GM11168 (cell line): Measurements from ENCODE around the gene SDCCAG8.

Experiments used
- in situ Hi-C: fragments of 300-500 bp; cut with MboI; formaldehyde crosslinking; loops from one replicate; pipeline ENCODE4 v1.12.0; 2022; ENCODE audit warnings: low sequenced_read_pairs; ENCODE audit not compliant: unreplicated experiment

The SDCCAG8 gene

GRCh38 chr1:243440406-243440805 is 184.6 kb downstream of the SDCCAG8 start:
- in situ Hi-C loops: no loop called here

GRCh38 chr1:243441601-243442000 is 185.8 kb downstream of the SDCCAG8 start:
- in situ Hi-C loops: no loop called here

GRCh38 chr1:243443557-243443956 is 187.7 kb downstream of the SDCCAG8 start:
- in situ Hi-C loops: no loop called here

GRCh38 chr1:243447347-243447746 is 191.5 kb downstream of the SDCCAG8 start:
- in situ Hi-C loops: no loop called here

- in situ Hi-C loops: no loop called here
Measured at GRCh38 chr1:243447844-243448243, 192.0 kb downstream of the SDCCAG8 start.

- in situ Hi-C loops: no loop called here
Measured at GRCh38 chr1:243449373-243449772, 193.5 kb downstream of the SDCCAG8 start.

GRCh38 chr1:243452092-243452491 is 196.3 kb downstream of the SDCCAG8 start:
- in situ Hi-C loops: no loop called here

- in situ Hi-C loops: no loop called here
Measured at GRCh38 chr1:243454328-243454997, 198.6 kb downstream of the SDCCAG8 start.

GRCh38 chr1:243455760-243456651 is 200.2 kb downstream of the SDCCAG8 start:
- in situ Hi-C loops: no loop called here

- in situ Hi-C loops: no loop called here
Measured at GRCh38 chr1:243457363-243457982, 201.6 kb downstream of the SDCCAG8 start.

- in situ Hi-C loops: no loop called here
Measured at GRCh38 chr1:243459059-243459458, 203.2 kb downstream of the SDCCAG8 start.

- in situ Hi-C loops: no loop called here
Measured at GRCh38 chr1:243461700-243462099, 205.9 kb downstream of the SDCCAG8 start.

- in situ Hi-C loops: no loop called here
Measured at GRCh38 chr1:243462929-243463697, 207.3 kb downstream of the SDCCAG8 start.

GRCh38 chr1:243465081-243465480 is 209.2 kb downstream of the SDCCAG8 start:
- in situ Hi-C loops: no loop called here

- in situ Hi-C loops: no loop called here
Measured at GRCh38 chr1:243465738-243466137, 209.9 kb downstream of the SDCCAG8 start.

- in situ Hi-C loops: no loop called here
Measured at GRCh38 chr1:243469497-243469896, 213.7 kb downstream of the SDCCAG8 start.

- in situ Hi-C loops: no loop called here
Measured at GRCh38 chr1:243470502-243470901, 214.7 kb downstream of the SDCCAG8 start.

- in situ Hi-C loops: no loop called here
Measured at GRCh38 chr1:243471026-243471685, 215.3 kb downstream of the SDCCAG8 start.

GRCh38 chr1:243471754-243472745 is 216.2 kb downstream of the SDCCAG8 start:
- in situ Hi-C loops: no loop called here
